ENCODE data around the gene PAX7. TPM values are rescaled to one million over a fixed set of nuclear protein-coding genes. Genes with fewer than 3 reads are reported as not detected.

Gene PAX7
- total and polyA plus RNA-seq, 2 experiments from 2014 or later = 0.03 TPM; not detected in 1

GRCh38 chr1:18641005-18641941 is 10.6 kb downstream of the PAX7 start:
- Histone ChIP-seq H3K9me2 (ENCODE audit: insufficient read depth) (no peaks in the 10 kb centered on the region), H3K36me3 (ENCODE audit: insufficient read depth) (no peaks in the 10 kb centered on the region; the same call in 1 of the 2 replicates), H3K4me2 (peak overlapping the region; percentile 77), H4K20me1 (replicated peaks; ENCODE audit: insufficient read depth) (peaks cover 34% of the 10 kb centered on the region), H3K27me3 (ENCODE audit: insufficient read depth) (peaks cover 100% of the 10 kb centered on the region), H3K79me2 (replicated peaks; ENCODE audit: insufficient read depth) (no peaks in the 10 kb centered on the region), H2AFZ (no peak overlapping the region), H3K4me3 (peak overlapping the region; percentile 50), H3K27ac (ENCODE audit: low read depth) (no peak overlapping the region), H3K4me1 (ENCODE audit: insufficient read depth) (peaks cover 81% of the 10 kb centered on the region), H3F3A (replicated peaks; ENCODE audit: low read depth) (peaks cover 57% of the 10 kb centered on the region)
- peak; percentile 90 for TF ChIP-seq EZH2 (IDR thresholded peaks at IDR 0.05; ENCODE audit: low read depth, unreplicated experiment)
- TF ChIP-seq ZNF331 (CRISPR knock-in tag; IDR thresholded peaks at IDR 0.05; ENCODE audit: low read depth) = no peak
- TF ChIP-seq, protein P1, sequence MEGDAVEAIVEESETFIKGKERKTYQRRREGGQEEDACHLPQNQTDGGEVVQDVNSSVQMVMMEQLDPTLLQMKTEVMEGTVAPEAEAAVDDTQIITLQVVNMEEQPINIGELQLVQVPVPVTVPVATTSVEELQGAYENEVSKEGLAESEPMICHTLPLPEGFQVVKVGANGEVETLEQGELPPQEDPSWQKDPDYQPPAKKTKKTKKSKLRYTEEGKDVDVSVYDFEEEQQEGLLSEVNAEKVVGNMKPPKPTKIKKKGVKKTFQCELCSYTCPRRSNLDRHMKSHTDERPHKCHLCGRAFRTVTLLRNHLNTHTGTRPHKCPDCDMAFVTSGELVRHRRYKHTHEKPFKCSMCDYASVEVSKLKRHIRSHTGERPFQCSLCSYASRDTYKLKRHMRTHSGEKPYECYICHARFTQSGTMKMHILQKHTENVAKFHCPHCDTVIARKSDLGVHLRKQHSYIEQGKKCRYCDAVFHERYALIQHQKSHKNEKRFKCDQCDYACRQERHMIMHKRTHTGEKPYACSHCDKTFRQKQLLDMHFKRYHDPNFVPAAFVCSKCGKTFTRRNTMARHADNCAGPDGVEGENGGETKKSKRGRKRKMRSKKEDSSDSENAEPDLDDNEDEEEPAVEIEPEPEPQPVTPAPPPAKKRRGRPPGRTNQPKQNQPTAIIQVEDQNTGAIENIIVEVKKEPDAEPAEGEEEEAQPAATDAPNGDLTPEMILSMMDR (conservative IDR thresholded peaks at IDR 0.05; ENCODE audit: low read depth in 2 of 2) = no peak
- Mint-ChIP-seq H3K4me1 (peaks cover 73% of the 10 kb centered on the region), H3K36me3 (ENCODE audit: low read depth) (no peaks in the 10 kb centered on the region; the same call in 2 of the 3 replicates), H3K27ac (no peak overlapping the region), H3K4me3 (peak overlapping the region; percentile 64), H3K9me3 (no peaks in the 10 kb centered on the region; the same call in 1 of the 3 replicates), H3K27me3 (ENCODE audit: insufficient read depth, low read depth, poor library complexity) (peaks cover 99% of the 10 kb centered on the region)
- no peak for ATAC-seq
- no peak for DNase-seq (ENCODE audit: low spot score)

- Histone ChIP-seq H3K9me2 (ENCODE audit: insufficient read depth) (no peaks in the 10 kb centered on the region), H3K27ac (ENCODE audit: low read depth) (no peak overlapping the region), H3K36me3 (ENCODE audit: insufficient read depth) (no peaks in the 10 kb centered on the region; the same call in 1 of the 2 replicates), H3K4me1 (ENCODE audit: insufficient read depth) (peaks cover 76% of the 10 kb centered on the region), H3F3A (replicated peaks; ENCODE audit: low read depth) (peaks cover 51% of the 10 kb centered on the region), H4K20me1 (replicated peaks; ENCODE audit: insufficient read depth) (peaks cover 34% of the 10 kb centered on the region), H3K4me2 (peak overlapping the region; percentile 84), H3K27me3 (ENCODE audit: insufficient read depth) (peaks cover 99% of the 10 kb centered on the region), H3K79me2 (replicated peaks; ENCODE audit: insufficient read depth) (no peaks in the 10 kb centered on the region), H3K4me3 (peak overlapping the region; percentile 56), H2AFZ (no peak overlapping the region)
- Mint-ChIP-seq H3K27me3 (ENCODE audit: insufficient read depth, low read depth, poor library complexity) (peaks cover 97% of the 10 kb centered on the region), H3K4me1 (peaks cover 70% of the 10 kb centered on the region), H3K9me3 (no peaks in the 10 kb centered on the region; the same call in 1 of the 3 replicates), H3K36me3 (ENCODE audit: low read depth) (no peaks in the 10 kb centered on the region; the same call in 2 of the 3 replicates), H3K27ac (no peak overlapping the region), H3K4me3 (peak overlapping the region; percentile 69)
- ATAC-seq (peak; percentile 3), DNase-seq (ENCODE audit: low spot score) (peak; percentile 83)
- TF ChIP-seq JUNB (IDR thresholded peaks at IDR 0.05; ENCODE audit: unreplicated experiment) (no peak), EZH2 (IDR thresholded peaks at IDR 0.05; ENCODE audit: low read depth, unreplicated experiment) (peak; percentile 74)
Observed at GRCh38 chr1:18642278-18643095, 11.8 kb downstream of the PAX7 start.
